Endometrial microvascular endothelial cells (primary cell): ENCODE data around the gene PAIP2. TPM values are rescaled to one million over a fixed set of nuclear protein-coding genes. Genes with fewer than 3 reads are reported as not detected.
"Not testable (repeated sequence)": the region's sequence is repeated elsewhere in the genome, so short reads cannot be mapped to it uniquely, and the experiment has no call there.

Experiments used
- in situ Hi-C: cut with HindIII; loops from 2 replicates; pipeline ENCODE4 v1.10.0; 2017; ENCODE audit warnings: low sequenced_read_pairs, low pct_unique_long_range_greater_than_20kb; ENCODE audit errors: inconsistent ontology term
- total RNA-seq: library from RNA; depleted of rRNA; stranded (reverse); fragments of >200 nt; gene quantifications from one replicate; pipeline ENCODE4 v1.2.3, GENCODE V29; 2015; ENCODE audit errors: inconsistent ontology term

The PAIP2 gene, protein sequence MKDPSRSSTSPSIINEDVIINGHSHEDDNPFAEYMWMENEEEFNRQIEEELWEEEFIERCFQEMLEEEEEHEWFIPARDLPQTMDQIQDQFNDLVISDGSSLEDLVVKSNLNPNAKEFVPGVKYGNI
- total RNA-seq, result 61.8 TPM

DNA sequence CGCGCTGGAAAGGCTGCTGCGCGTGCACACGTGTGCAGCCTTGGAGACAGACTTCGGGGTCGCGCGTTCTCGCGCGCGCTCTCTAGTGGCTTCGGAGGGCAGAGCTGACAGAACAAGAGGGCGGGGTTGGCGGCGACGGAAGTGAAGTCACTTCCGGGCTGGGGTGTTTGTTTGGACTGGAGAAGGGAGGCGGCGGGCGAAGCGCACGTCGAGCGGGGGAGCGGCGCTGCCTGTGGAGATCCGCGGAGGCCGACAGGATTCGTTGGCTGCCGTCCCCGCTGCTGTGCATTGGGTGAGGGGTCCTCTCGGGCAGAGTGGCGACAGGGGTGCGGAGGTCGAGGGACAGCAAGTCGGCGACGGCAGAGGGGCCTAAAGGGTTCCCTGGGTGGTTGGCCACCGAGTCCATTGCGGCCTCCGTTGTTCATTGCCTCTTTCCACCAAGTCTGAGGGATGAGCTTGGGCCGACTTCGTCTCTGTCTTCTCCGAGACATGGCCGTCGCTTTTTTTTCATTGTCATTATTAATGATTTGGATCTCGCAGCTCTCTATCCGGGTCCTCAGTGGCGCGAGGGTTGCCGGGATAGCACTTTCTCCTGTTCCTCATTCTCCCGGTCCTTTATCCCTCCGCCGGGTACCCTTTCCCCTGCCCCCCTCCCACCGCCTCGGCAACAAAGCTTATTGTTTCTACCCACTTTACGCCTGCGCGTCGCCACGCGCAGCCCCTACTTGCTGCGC is at the start of gene PAIP2:
PAIP2 (plus strand) TSS at position 166 of the 734 bp plus-strand sequence. CDS start 21,931 bp downstream, outside the sequence.
- in situ Hi-C loops, result no loop called here

DNA sequence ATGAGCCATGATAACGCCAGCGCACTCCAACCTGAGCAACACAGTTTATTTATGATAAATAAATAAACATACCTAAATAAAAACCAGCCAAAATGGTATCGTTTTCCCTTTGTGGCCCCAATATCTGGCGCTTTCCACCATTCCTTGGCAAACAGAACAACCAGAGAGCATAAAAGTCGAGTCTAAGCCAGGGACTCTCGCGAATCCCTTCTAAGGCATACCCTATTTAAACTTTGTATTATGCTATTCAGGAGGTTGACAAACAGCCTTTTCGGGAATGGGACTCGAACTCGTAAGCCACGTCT is 48.5 kb upstream of the PAIP2 start:
- in situ Hi-C loops, result no loop called here

DNA sequence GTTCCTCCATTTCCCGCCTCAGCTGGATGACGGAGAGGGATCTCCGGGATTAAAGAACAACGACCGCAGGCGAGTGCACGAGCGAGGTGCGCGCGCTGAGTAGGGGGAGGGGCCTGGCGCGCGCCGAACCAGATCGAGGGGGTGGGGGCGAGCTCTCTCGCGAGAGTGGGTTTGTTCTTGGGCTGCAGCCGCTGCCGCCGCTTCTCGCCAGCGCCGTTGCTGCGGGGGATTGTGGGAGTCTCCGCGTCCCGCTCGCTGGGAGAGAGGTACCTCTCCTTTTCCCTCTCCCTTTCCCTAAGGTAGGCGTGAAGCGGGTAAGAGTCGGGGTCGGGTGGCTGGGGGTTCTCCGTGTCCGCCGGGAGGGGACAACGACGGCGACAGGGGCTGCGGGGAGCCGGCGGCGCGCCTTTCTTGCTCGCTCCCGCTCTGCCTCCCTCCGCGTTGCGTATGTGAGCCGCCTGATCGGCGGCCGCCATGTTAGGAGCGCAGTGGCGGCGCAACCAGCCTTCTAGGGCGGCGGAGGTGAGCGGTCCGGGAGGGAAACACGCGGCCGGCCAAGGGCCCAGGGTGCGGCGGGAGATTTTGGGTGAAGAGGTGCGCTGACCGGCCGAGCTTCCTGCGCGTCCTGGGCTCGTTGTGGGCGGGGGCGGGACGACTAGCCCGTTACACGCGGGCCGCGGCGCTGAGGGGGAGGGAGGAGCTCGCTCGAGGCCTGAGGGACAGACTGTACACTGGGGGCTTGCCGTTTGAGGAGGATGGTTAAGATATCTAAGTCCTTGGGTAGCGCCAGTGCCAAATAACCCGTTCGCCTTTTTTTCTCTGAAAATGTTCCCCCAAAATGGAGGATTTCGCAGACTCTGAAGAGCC is 47.9 kb upstream of the PAIP2 start, which contains the start of gene MATR3:
MATR3 (plus strand) TSS at position 234 of the 867 bp plus-strand sequence. CDS start 13,676 bp downstream, outside the sequence.
- in situ Hi-C loops, result no loop called here

DNA sequence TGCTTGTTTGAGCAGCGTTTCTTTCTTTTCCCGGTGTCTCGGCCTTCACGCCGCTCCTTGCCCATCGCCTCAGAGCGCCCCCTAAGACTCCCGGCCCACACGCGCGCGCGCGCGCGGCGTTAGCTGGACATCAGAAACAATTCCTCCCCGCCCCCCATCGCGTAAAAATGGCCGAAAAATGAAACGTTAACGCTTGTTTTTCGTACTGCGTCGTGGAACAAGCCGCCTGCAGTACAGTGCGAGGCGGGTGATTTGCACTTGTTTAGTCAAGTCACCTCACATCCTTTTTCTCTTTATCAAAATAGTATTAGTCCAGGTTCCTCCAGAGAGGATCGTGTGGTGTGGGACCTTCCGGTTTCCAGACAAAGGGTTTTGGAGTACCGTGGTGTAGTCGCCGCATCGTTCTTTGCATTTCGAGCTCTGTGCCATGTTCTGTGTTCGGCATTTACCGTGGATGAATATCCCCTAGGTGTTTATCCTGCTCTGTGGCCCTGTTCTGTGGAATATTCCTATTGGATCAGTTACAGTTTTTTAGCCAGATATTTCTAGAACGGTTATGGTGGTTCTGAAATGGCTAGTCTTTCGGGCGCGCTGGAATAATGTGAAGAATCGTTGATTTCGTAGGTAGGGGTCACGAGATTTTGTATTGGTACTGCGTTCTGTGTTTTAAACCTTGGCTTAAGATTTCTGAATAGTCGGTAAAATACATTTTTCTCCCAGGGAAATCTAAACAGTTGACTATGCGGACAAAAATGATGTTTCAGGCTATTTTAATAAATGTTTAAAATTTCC is 47.1 kb upstream of the PAIP2 start:
- in situ Hi-C loops, result no loop called here

DNA sequence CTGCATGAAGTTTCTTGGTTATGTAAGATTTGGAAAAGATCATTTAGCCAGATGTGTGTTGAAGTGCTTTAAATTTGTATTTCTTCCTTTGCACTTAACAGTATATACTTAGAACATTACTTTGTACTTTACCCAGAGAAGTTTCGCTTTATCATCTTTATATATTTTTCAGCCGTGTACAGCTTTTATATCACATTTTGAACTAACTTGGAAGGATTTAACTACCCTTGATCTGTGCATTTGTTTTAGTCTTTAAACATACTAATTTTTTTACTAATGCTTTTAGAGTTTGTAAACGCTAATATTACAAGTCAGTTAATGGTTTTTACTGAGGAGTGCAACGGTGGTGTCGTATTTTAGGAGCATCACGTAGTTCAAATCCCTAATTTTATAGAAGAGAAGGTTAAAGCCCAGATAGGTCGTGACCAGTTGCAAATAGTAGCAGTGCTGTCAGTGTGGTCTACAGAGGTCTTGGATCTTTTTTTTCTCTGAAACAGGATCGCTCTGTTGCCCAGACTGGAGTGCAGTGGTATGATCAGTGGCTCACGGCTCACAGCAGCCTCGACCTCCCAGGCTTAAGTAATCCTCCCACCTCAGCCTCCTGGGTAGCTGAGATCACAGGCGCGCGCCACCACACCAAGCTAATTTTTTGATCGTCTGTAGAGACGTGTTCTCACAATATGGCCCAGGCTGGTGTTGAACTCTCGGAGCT is 46.2 kb upstream of the PAIP2 start:
- in situ Hi-C loops, result no loop called here

DNA sequence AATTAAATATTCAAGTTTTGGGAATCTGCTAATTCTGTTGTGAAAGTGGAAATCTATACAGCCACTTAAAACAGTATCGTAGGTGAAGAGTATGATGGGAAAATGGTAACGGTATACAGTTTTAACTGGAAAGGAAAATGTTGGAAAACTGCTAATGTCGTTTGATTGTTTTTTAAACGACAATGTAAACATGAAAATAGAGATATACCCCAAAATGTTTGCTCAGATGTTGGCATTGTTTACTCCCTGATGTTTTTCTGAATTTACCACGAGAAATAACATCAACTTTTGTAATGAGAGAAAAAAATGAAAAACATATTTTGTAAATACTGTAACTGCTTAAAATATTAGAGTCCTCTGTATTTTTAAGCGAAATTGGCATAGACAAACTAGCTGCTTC is 45.5 kb upstream of the PAIP2 start:
- in situ Hi-C loops, result no loop called here

DNA sequence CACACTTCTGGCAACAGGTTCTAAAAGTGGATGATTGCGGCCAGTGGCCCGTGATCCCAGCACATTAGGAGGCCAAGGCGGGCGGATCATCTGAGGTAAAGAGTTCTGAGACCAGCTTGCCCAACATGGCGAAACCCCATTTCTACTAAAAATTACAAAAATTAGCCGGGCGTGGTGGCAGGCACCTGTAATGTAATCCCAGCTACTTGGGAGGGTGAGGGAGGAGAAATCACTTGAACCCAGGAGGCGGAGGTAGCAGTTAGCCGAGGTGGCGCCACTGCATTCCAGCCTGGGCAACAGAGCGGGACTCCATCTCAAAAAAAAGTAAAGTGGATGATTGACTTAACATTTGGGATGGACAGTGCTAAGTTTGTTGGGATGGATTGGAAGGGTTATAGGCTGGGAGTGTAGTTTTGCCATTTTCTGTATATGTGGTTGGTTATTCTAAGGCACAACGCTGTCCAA is 44.8 kb upstream of the PAIP2 start:
- in situ Hi-C loops, result no loop called here

DNA sequence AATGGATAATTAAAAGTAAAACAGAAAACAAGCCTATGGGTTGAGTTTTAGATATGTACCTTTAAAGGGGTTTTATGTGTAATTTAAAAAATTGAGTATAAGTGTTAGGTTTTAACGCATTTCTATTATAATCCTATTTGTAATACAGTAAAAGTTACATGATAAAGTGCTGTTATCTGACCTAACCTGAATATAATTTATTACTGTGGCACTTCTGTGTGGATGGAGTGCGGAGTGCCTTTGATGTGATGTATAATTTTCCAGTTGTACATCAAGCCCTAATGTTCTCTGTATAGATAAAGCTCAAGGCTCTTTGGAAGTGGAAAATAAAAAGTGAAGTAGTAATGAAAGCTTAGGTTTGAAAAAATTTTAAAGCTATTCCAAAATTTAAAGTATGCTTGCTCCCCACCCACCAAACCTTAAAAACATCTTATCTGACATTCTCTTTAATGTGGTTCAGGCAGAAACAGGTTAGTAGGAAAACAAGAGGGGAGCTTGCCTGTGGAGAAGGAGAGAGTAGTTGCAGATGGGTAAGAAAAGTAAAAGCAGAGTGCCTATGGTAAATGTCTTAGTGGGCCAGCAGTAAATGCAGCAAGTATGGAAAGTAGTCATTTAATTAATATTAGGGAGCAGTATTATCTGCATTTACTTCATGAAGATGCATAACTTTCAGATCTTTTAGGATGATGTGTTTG is 44.1 kb upstream of the PAIP2 start:
- in situ Hi-C loops, result no loop called here

DNA sequence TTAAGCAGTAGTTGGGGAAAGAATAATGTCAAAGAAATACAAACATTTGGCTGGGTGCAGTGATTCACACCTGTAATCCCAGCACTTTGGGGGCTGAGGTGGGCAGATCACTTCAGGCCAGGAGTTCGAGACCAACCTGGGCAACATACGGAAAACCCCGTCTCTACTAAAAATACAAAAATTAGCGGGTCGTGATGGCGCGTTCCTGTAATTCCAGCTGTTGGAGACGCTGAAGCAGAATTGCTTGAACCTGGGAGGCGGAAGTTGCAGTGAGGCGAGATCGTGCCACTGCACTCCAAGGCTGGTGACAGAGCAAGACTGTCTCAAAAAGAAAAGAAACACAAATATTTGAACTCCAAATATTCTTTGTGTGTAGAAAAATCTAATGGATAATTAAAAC is 43.4 kb upstream of the PAIP2 start:
- in situ Hi-C loops, result no loop called here

DNA sequence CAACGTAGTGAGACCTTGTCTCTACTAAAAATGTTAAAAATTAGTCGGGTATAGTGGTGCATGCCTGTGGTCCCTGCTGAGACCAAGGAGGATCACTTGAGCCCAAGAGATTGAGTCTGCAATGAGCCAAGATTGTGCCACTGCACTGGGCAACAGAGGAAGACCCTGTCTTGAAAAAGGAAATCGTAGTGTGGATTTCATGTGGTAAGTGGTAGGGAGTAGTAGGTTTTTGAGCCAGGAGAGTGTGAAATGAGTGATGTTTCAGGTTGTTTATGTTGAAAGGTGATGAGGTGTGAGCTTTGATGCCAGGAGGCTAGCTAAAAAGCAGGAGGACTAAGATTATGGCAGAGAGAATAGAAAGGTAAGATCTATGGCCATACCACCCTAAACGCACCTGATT is 42.2 kb upstream of the PAIP2 start:
- in situ Hi-C loops, result no loop called here

DNA sequence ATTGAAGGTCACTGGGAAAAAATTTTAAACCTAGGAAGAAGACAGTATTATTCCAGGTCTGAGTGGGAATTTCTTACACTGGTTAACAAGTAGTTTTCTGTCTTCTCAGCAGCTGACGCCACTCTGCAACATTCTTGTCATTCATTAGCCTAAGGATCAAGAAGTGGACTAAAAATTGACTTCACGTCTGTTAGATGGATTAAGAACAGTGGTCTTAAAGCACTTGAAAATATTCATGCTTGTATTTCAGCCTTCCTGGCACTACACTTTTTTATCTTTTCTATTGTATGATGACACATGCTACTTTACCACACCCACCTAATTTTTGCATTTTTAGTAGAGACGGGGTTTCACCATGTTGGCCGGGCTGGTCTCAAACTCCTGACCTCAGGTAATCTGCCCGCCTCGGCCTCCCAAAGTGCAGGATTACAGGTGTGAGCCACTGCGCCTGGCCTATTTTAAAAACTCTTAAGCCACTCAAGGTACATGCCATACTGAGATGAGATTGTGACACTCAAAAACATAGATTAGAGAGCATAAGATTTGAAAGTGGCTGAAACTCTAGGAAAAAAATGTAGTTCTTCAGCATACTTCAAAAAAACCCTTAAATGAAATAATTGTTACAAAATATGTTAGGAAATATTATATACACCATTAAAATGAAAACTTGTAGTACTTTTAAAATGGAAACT is 39.7 kb upstream of the PAIP2 start:
- in situ Hi-C loops, result no loop called here

DNA sequence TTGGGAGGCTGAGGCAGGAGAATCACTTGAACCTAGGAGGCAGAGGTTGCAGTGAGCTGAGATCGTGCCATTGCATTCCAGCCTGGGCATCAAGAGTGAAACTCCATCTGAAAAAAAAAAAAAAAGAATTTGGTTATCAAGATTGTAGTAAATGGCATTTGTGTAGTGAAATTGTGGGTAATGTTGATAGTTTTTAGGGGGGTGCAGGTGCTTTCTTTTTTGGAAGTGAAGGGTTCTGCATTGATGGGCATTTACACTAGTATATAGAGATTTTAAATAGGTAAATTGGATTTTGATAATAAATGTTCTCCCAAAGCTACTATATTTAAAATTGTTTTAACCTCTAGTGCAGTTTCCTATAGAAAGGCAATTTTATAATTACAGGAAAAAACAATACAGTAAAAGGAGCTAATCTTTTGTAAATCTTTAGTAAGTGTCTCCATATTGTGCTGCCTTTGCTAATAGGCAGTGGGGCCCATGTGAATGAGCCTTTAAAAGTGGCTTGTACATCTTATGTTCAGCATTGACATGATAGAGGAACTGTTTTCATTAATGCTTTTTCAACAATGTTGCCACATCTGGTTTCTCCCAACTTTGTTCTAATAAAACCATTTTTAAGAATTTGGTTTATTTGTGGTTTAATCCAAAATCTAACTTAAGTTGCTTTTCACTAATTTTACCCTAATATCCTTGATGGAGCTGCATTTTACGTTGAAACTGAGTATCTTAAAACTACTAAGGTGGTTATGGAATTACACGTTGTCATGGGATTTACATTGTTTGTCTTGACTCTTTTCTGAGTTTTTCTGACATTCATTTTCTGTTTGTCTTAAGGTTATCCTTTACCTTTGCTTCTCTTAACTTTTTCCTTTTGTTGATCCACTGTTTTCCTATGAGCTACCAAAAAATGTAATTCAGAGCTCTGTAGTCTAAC is 37.0 kb upstream of the PAIP2 start:
- in situ Hi-C loops, result no loop called here

DNA sequence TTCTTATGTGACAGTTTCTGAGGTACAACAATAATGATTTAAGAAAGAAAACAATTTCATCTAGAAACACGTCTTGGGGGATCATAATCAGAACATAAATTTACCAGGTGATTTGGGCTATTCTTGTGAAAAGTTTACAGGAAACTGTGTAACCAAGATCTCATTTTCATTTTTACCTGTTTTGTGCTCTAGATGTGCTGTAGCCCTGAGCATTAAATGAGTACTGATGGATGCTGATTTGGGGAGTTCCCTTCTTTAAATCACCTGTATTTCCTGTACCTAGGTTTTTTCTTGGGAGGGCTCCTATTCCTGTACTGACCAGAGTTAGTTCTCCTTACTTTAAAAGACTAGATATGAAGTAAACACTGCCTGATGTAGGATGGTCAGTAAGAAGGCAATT is 35.5 kb upstream of the PAIP2 start:
- in situ Hi-C loops, result no loop called here

DNA sequence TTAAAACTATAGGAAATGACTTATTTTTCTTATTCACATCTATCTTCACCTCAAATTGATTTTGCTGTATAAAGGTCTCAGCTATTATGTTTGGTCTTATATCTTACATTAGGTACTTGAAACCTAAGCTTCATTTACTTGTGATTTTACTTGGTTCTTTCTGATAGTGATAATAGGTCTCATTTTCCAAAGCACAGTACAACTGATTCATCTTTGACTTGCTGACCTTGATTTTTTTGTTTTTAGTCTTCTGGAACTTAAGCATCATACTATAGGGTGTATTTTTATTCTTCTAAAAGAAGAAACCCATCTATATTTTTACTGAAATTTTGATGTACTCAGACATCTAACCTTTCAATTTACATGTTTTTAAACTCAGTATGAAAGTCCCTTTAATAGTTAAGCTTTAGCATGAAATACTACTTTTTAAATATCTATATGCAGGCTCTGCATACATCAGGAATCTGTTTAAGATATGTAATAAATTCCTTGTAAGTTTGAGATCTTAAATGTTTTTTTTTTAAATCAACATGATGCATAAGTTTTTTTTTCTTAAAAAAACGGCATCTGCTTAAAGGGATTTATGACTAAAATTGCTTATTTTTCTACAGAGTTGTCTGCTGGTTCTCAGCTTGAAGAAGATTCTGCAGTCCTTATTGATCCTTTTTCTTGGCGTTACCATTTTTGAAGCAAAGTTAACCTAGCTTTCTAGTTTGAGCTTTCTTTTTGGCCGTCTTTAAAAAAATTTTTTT is 34.9 kb upstream of the PAIP2 start:
- in situ Hi-C loops, result no loop called here

DNA sequence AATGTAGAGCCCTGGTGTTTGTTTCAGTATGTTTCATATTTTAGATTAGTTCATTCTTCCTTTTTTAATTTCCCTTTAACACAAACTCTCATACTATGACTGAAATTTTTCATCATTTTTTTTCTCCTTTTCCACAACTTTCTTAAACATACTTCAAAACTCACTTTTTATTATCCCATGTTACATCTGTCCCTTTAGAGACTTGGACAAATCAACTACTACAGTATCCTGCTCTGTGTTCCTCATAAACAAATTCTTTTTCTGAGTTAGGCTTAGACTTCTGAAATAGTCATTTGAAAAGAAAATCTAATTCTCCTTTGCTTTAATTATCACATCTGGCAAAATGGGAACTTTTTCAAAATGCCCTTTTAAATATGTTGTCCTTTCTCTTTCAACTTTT is 32.9 kb upstream of the PAIP2 start:
- in situ Hi-C loops, result no loop called here

DNA sequence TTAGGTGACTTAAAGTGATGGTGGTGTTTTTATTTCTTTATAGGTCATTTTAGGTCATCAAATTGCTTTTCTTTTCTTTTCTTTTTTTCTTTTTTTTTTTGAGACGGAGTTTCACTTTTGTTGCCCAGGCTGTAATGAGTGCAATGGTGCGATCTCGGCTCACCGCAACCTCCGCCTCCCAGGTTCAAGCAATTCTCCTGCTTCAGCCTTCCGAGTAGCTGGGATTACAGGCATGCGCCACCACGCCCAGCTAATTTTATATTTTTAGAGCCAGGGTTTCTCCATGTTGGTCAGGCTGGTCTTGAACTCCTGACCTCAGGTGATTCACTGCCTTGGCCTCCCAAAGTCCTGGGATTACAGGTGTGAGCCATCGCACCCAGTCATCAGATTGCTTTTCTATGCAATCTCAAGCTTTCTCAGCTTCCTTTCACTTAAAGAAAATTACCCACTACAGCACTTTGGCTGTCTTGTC is 30.9 kb upstream of the PAIP2 start:
- in situ Hi-C loops, result not testable (repeated sequence)
